K562 (cell line): ENCODE measurements around the gene TALDO1. TPM values are rescaled to one million over a fixed set of nuclear protein-coding genes. Genes with fewer than 3 reads are reported as not detected.
A peak's percentile ranks its signal among the peaks of the same experiment; 100 is the strongest.

Experiments
- ARID4B ChIP-seq: sonication (generic); formaldehyde crosslinking; IDR thresholded peaks from 2 replicates; pipeline ENCODE4 v1.8.0; 2022; ENCODE audit warnings: mild to moderate bottlenecking, missing genetic modification reagents
- CHD2 ChIP-seq: IDR thresholded peaks from 2 replicates; pipeline ENCODE4 v1.6.1; 2011; ENCODE audit warnings: low read depth, low read length
- ETV5 ChIP-seq: sonication (generic); formaldehyde crosslinking; IDR thresholded peaks from 2 replicates; pipeline ENCODE4 v1.4.0; 2020; ENCODE audit warnings: low read depth, mild to moderate bottlenecking, missing genetic modification reagents
- IRF2 ChIP-seq: sonication (generic); formaldehyde crosslinking; IDR thresholded peaks from 2 replicates; pipeline ENCODE4 v1.8.1; 2022; ENCODE audit warnings: mild to moderate bottlenecking, missing genetic modification reagents
- PHB2 ChIP-seq: fragments of 450-650 bp; IDR thresholded peaks from 2 replicates; pipeline ENCODE4 v1.6.1; 2017; ENCODE audit warnings: low read depth
- POLR2H ChIP-seq: IDR thresholded peaks from 2 replicates; pipeline ENCODE4 v1.6.1; 2016; ENCODE audit warnings: missing genetic modification characterization, low read depth, mild to moderate bottlenecking, control low read depth, missing compliant biosample characterization, moderate library complexity
- SPI1 ChIP-seq: IDR thresholded peaks from 2 replicates; pipeline ENCODE4 v1.6.1; 2011; ENCODE audit warnings: low read depth, low read length, control low read depth, borderline replicate concordance
- TEAD4 ChIP-seq, 2 experiments: sonication (generic) in 1 of 2; formaldehyde crosslinking in 1 of 2; IDR thresholded peaks; 2 replicates each; pipeline versions ENCODE4 v1.6.1 to v1.8.0; 2012 to 2022; ENCODE audit warnings: borderline replicate concordance in 1 of 2, inconsistent platforms in 1 of 2, low read length in 1 of 2, mild to moderate bottlenecking in 1 of 2, missing genetic modification reagents in 1 of 2
- ZBTB1 ChIP-seq: sonication (generic); formaldehyde crosslinking; IDR thresholded peaks from 2 replicates; pipeline ENCODE4 v1.8.1; 2023; ENCODE audit warnings: missing genetic modification reagents, low read depth, mild to moderate bottlenecking, borderline replicate concordance
- ZBTB26 ChIP-seq: fragments of 450-650 bp; formaldehyde crosslinking; IDR thresholded peaks from 2 replicates; pipeline ENCODE4 v1.4.0; 2022; ENCODE audit warnings: missing genetic modification characterization
- ZNF12 ChIP-seq: sonication (generic); formaldehyde crosslinking; IDR thresholded peaks from 2 replicates; pipeline ENCODE4 v1.4.0; 2020; ENCODE audit warnings: mild to moderate bottlenecking, missing genetic modification reagents
- ZNF239 ChIP-seq: fragments of 250-450 bp; sonication (Bioruptor Pico); IDR thresholded peaks from 2 replicates; pipeline ENCODE4 v1.4.0; 2020; ENCODE audit warnings: mild to moderate bottlenecking
- ZNF395 ChIP-seq: fragments of 200-800 bp; sonication (Bioruptor generic); IDR thresholded peaks from 2 replicates; pipeline ENCODE4 v1.6.1; 2017; ENCODE audit warnings: missing genetic modification characterization, missing compliant biosample characterization
- ZNF41 ChIP-seq: fragments of 250-450 bp; sonication (Bioruptor Pico); conservative IDR thresholded peaks from 2 replicates; pipeline ENCODE4 v1.4.0; 2020; ENCODE audit warnings: mild to moderate bottlenecking
- ZNF436 ChIP-seq: fragments of 250-450, 450-650 bp; sonication (Bioruptor Pico); formaldehyde crosslinking; IDR thresholded peaks from 2 replicates; pipeline ENCODE4 v1.7.0; 2020; ENCODE audit warnings: mild to moderate bottlenecking
- ZNF561 ChIP-seq: fragments of 450-650 bp; formaldehyde crosslinking; conservative IDR thresholded peaks from 2 replicates; pipeline ENCODE4 v1.4.0; 2020; ENCODE audit warnings: mild to moderate bottlenecking, moderate library complexity
- polyA plus RNA-seq, 8 experiments: library from polyadenylated mRNA; depleted of rRNA in 4 of 8; stranded (reverse) in 5 of 8; unstranded in 3 of 8; fragments of >200 nt; fragmentation: Nextera tagmentation in 2 of 8; fragmentation: Illumina TruSeq in 1 of 8; extraction: Ambion mirVana in 2 of 8; extraction: Trizol in 1 of 8; gene quantifications; 2 replicates each; pipeline versions ENCODE4 v1.2.1 to v1.2.3, GENCODE V29; 2011 to 2014; ENCODE audit warnings: inconsistent platforms in 1 of 8, missing spikeins in 1 of 8
- total RNA-seq, 7 experiments: library from RNA; depleted of rRNA in 6 of 7; stranded (reverse); fragments of >200 nt in 6 of 7; fragmentation: Illumina TruSeq in 2 of 7; extraction: Trizol in 2 of 7; gene quantifications; 2 replicates each; pipeline versions ENCODE4 v1.2.1 to v1.2.3, GENCODE V29; 2011 to 2021; ENCODE audit warnings: low replicate concordance in 1 of 7
- TF ChIP-seq, protein P1 (sequence below): sonication (generic); formaldehyde crosslinking; IDR thresholded peaks from 2 replicates; pipeline ENCODE4 v1.5.0; 2020; ENCODE audit warnings: missing genetic modification reagents
- TF ChIP-seq, protein P2 (sequence below): conservative IDR thresholded peaks from 2 replicates; pipeline ENCODE4 v1.6.1; 2011; ENCODE audit warnings: low read depth, mild to moderate bottlenecking, low read length; ENCODE audit not compliant: control insufficient read depth

Gene TALDO1
- total and polyA plus RNA-seq, 9 of the 15 experiments (the other 6 are each of a cell fraction or from before 2014, with no cell fraction given): 260 to 541 (median 441) TPM

DNA sequence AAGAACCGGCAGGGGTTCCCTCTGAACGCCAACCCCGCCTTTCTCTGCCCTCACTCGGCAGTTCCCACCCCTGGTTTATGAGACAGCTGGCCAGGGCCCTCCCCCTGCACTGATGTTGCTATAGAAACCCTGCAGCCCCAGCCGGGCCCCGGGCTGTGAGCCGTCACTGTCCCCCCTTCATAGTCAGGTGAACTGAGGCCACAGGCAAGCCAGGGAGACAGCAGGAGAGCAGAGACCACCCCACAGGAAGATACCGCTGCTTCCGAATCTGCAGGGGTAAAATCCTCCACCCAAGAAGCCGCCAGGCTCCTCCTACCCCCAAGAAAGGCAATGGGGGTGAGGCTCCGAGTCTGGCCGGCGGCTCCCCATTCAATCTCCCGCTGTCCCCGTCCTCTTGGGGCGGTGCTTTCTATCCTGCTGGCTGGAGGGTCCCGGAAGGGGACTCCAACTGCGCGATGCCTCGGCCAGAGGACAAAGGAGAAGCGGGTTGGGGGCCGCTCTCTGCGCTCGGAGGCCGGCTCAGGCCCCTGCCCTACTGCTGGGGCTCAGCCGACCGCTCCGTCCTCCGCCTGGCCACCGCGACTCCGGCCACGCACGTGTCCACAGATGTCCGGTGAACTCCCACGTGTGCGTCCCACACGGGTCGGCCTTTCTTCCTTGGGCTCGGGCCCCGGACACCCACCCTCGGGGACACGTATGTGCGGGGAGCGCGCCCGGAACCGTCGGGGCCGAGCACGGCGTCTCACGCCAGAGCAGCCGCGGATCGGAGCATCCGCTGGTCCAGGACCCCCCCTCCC, 50.2 kb downstream of the TALDO1 start (continued):
- no peak for TF ChIP-seq ZNF395 (CRISPR knock-in tag)
- no peak for TF ChIP-seq ZNF239 (CRISPR knock-in tag)
- no peak for TF ChIP-seq ZBTB26 (CRISPR knock-in tag)
- TF ChIP-seq CHD2: no peak
- no peak for TF ChIP-seq ZNF12 (CRISPR knock-in tag)
- TF ChIP-seq ZBTB1 (CRISPR knock-in tag): no peak
- no peak for TF ChIP-seq ZNF436 (CRISPR knock-in tag)
- peak; percentile 27; the same call in 1 of the 2 replicates for TF ChIP-seq ETV5 (CRISPR knock-in tag)
- TF ChIP-seq, protein P1, sequence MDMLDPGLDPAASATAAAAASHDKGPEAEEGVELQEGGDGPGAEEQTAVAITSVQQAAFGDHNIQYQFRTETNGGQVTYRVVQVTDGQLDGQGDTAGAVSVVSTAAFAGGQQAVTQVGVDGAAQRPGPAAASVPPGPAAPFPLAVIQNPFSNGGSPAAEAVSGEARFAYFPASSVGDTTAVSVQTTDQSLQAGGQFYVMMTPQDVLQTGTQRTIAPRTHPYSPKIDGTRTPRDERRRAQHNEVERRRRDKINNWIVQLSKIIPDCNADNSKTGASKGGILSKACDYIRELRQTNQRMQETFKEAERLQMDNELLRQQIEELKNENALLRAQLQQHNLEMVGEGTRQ (CRISPR knock-in tag): peak; percentile 29; the same call in 1 of the 2 replicates
- TF ChIP-seq POLR2H: no peak
- no peak for TF ChIP-seq ZNF41 (CRISPR knock-in tag)
- peak; percentile 96 for TF ChIP-seq ARID4B (CRISPR knock-in tag)
- TF ChIP-seq, protein P2, sequence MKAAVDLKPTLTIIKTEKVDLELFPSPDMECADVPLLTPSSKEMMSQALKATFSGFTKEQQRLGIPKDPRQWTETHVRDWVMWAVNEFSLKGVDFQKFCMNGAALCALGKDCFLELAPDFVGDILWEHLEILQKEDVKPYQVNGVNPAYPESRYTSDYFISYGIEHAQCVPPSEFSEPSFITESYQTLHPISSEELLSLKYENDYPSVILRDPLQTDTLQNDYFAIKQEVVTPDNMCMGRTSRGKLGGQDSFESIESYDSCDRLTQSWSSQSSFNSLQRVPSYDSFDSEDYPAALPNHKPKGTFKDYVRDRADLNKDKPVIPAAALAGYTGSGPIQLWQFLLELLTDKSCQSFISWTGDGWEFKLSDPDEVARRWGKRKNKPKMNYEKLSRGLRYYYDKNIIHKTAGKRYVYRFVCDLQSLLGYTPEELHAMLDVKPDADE: no peak; the same call in 1 of the 2 replicates
- no peak for TF ChIP-seq TEAD4 (IDR thresholded peaks at IDR 0.05; ENCODE audit: low read length)
- no peak for TF ChIP-seq TEAD4 (CRISPR knock-in tag; IDR thresholded peaks at IDR 0.05; ENCODE audit: borderline replicate concordance)
- no peak for TF ChIP-seq ZNF561
- no peak for TF ChIP-seq IRF2 (CRISPR knock-in tag)
- TF ChIP-seq SPI1: 0 out of 2 replicates have a peak, but pooled peaks have one; percentile 31
- TF ChIP-seq PHB2: no peak
